Measurements from ENCODE around the gene PRKCG. TPM values are rescaled to one million over a fixed set of nuclear protein-coding genes. Genes with fewer than 3 reads are reported as not detected.

Gene PRKCG
- total RNA-seq, 4 donors from 2014 or later = not detected

DNA sequence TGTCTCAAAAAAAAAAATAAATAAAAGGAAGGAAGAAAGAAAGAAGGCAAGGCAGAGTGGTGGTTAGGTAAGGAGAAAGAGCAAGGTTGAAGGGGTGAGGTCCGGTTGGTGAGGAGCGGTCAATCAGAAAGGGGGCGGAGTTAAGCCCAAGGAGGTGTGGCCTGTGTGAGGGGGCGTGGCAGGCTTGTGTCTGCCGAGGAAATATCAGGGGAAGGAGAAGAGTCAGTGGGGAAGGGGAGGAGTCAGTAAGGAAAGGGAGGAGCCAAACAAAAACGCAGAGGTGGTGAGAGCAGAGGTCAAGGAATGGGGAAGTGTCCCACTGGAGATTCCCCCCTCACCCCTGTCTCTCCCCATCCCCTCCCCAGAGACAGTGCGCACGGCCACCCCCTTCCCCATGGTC, 33.0 kb downstream of the PRKCG start:
- Histone ChIP-seq H3K4me1 (no peaks in the 10 kb centered on the region), H3K4me3 (no peak overlapping the region), H3K27me3 (peaks cover 32 to 35% (median 33%) of the 10 kb centered on the region in 3 donors), H3K9me3 (no peaks in the 10 kb centered on the region), H3K36me3 (no peaks in the 10 kb centered on the region), H3K27ac (no peak overlapping the region)
- in situ Hi-C loops (cut with MboI; ENCODE audit: low sequenced_read_pairs in 4 of 4) (loop anchor here in 2 of 4 donors (5.0 kb wide), 2 partner anchors 107 to 117 kb away; no protein-coding TSS in a partner anchor), intact Hi-C loops (cut with DNase I; ENCODE audit: low total_unique reads) (no loop called here)
- no peak for ATAC-seq
- no peak for TF ChIP-seq POLR2A (IDR thresholded peaks at IDR 0.05)
- TF ChIP-seq, protein P1, sequence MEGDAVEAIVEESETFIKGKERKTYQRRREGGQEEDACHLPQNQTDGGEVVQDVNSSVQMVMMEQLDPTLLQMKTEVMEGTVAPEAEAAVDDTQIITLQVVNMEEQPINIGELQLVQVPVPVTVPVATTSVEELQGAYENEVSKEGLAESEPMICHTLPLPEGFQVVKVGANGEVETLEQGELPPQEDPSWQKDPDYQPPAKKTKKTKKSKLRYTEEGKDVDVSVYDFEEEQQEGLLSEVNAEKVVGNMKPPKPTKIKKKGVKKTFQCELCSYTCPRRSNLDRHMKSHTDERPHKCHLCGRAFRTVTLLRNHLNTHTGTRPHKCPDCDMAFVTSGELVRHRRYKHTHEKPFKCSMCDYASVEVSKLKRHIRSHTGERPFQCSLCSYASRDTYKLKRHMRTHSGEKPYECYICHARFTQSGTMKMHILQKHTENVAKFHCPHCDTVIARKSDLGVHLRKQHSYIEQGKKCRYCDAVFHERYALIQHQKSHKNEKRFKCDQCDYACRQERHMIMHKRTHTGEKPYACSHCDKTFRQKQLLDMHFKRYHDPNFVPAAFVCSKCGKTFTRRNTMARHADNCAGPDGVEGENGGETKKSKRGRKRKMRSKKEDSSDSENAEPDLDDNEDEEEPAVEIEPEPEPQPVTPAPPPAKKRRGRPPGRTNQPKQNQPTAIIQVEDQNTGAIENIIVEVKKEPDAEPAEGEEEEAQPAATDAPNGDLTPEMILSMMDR (IDR thresholded peaks at IDR 0.05 in 4 of 5, conservative IDR thresholded peaks at IDR 0.05 in 1 of 5) = no peak
- no peak for DNase-seq

- no peak overlapping the region for H3K4me3 ChIP-seq
- DNase-seq (no peak), ATAC-seq (no peak)
- no peaks in the 10 kb centered on the region for H3K4me1 ChIP-seq
- TF ChIP-seq, protein P1 (IDR thresholded peaks at IDR 0.05 in 4 of 5, conservative IDR thresholded peaks at IDR 0.05 in 1 of 5) = no peak
- H3K27me3 ChIP-seq = peaks cover 23 to 26% (median 23%) of the 10 kb centered on the region in 3 donors
- no peak overlapping the region for H3K27ac ChIP-seq
- in situ Hi-C loops (cut with MboI; ENCODE audit: low sequenced_read_pairs in 4 of 4) (no loop called here), intact Hi-C loops (cut with DNase I; ENCODE audit: low total_unique reads) (no loop called here)
- H3K9me3 ChIP-seq = no peaks in the 10 kb centered on the region
- no peaks in the 10 kb centered on the region for H3K36me3 ChIP-seq
These were observed 34.0 kb downstream of the PRKCG start for GRCh38 chr19:53916004-53916403.

DNA sequence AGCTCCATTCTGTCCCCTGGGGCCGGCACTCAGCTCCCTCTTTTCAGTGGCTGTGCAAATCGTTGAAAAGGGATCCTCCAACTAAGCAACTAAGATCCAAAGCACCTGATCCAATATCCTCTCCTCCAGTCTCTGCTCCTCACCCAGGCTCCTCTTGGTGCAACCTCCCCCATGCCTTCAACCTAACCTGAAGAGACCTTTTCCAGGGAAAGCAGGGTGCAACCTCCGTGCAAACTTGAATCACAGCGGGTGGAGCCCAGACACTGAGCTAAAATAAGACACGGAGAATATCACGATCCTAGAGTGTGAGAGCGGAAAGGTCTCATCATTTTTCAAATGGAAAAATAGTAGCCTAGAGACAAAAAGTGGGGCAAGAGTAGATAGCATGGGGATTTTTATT, 35.4 kb downstream of the PRKCG start:
- peaks cover 10 to 13% (median 11%) of the 10 kb centered on the region in 3 donors for H3K27me3 ChIP-seq
- in situ Hi-C loops (cut with MboI; ENCODE audit: low sequenced_read_pairs in 4 of 4) = no loop called here
- no peak overlapping the region for H3K4me3 ChIP-seq
- H3K36me3 ChIP-seq = no peaks in the 10 kb centered on the region
- TF ChIP-seq, protein P1 (IDR thresholded peaks at IDR 0.05 in 4 of 5, conservative IDR thresholded peaks at IDR 0.05 in 1 of 5) = no peak
- TF ChIP-seq POLR2A (IDR thresholded peaks at IDR 0.05) = no peak
- DNase-seq = no peak
- intact Hi-C loops (cut with DNase I; ENCODE audit: low total_unique reads) = no loop called here
- no peaks in the 10 kb centered on the region for H3K9me3 ChIP-seq
- H3K4me1 ChIP-seq = no peaks in the 10 kb centered on the region
- no peak overlapping the region for H3K27ac ChIP-seq
- no peak for ATAC-seq

DNA sequence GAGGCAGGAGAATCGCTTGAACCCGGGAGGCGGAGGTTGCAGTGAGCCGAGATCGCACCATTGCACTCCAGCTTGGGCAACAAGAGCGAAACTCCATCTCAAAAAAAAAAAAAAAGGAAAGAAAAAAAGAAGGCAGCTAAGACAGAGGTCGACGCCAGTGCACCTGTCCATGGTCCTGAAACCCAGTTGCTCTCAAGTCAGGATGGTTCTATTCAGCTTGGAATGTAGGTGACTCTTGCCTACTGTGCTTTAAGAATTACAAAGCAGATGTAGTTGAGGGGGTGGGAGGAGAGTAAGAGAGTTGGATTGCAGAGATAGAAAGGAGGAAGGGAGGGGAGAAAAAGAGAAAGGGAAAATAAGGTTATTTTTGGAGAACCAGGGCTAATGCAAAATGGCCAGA, 45.7 kb downstream of the PRKCG start:
- TF ChIP-seq, protein P1 (IDR thresholded peaks at IDR 0.05 in 4 of 5, conservative IDR thresholded peaks at IDR 0.05 in 1 of 5) = no peak
- TF ChIP-seq POLR2A (IDR thresholded peaks at IDR 0.05) = no peak
- in situ Hi-C loops (cut with MboI; ENCODE audit: low sequenced_read_pairs in 4 of 4) = no loop called here
- Histone ChIP-seq H3K27me3 (no peaks in the 10 kb centered on the region), H3K4me3 (no peak overlapping the region), H3K4me1 (no peaks in the 10 kb centered on the region), H3K36me3 (no peaks in the 10 kb centered on the region), H3K27ac (no peak overlapping the region), H3K9me3 (no peaks in the 10 kb centered on the region)
- intact Hi-C loops (cut with DNase I; ENCODE audit: low total_unique reads) = no loop called here
- DNase-seq (no peak), ATAC-seq (no peak)

DNA sequence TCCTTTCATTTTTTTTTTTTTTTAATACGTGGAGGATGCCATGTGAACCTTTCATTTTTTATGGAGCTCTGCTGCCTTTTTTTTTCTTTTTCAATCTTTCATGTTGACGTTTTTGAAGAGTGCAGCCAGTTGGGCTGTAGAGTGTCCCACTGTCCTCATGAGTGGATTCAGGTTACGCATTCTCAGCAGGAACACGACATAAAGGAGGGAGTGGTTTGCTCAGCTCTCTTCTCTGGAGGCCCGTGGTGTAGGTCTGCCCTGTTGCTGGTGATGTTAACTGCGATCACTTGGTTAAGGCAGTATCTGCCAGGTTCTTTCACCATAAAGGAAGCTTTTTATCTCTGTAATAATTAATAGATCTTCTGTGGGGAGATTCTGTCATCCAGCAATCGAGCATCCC, 54.0 kb downstream of the PRKCG start:
- no peak for ATAC-seq
- DNase-seq = no peak
- Histone ChIP-seq H3K4me1 (no peaks in the 10 kb centered on the region), H3K9me3 (no peaks in the 10 kb centered on the region), H3K27ac (no peak overlapping the region), H3K27me3 (peaks cover under 1 to 13% (median 8%) of the 10 kb centered on the region in 3 donors), H3K4me3 (no peak overlapping the region), H3K36me3 (no peaks in the 10 kb centered on the region)
- in situ Hi-C loops (cut with MboI; ENCODE audit: low sequenced_read_pairs in 4 of 4) (no loop called here), intact Hi-C loops (cut with DNase I; ENCODE audit: low total_unique reads) (no loop called here)
- no peak for TF ChIP-seq POLR2A (IDR thresholded peaks at IDR 0.05)
- TF ChIP-seq, protein P1 (IDR thresholded peaks at IDR 0.05 in 4 of 5, conservative IDR thresholded peaks at IDR 0.05 in 1 of 5) = no peak
